ENCODE data around the gene S100P. TPM values are rescaled to one million over a fixed set of nuclear protein-coding genes. Genes with fewer than 3 reads are reported as not detected.

S100P gene
- polyA plus RNA-seq, 2 of the 4 experiments (the other 2 are of a cell fraction) = 20.9 to 171 TPM

- TF ChIP-seq ZNF302 (CRISPR knock-in tag; IDR thresholded peaks at IDR 0.05) (no peak), HES2 (IDR thresholded peaks at IDR 0.05) (no peak)
Measured at GRCh38 chr4:6727081-6727942, 33.6 kb downstream of the S100P start (continued).

GRCh38 chr4:6727943-6728250, 34.2 kb downstream of the S100P start:
- CTCF ChIA-PET = interaction anchor here (1.2 to 5.5 kb wide), 3 partner anchors 8 to 146 kb away, joined by 5 to 38 read pairs (median 5); partner anchors contain the start of gene BLOC1S4

GRCh38 chr4:6728320-6729029, 34.8 kb downstream of the S100P start:
- Histone ChIP-seq H3K27ac (peak overlapping the region; percentile 35 to 64; a peak in 4 of 6 replicates), H3K4me3 (no peak overlapping the region), H3K9me3 (no peaks in the 10 kb centered on the region), H3K4me1 (peaks cover 17% of the 10 kb centered on the region), H3K4me2 (no peak overlapping the region)
- DNase-seq (ENCODE audit: low read depth in 1 of 2, low spot score in 1 of 2) (no peak), ATAC-seq (no peak), FAIRE-seq (no peak)
- no peak for TF ChIP-seq HOXA7 (CRISPR knock-in tag; IDR thresholded peaks at IDR 0.05)
- TF ChIP-seq JUN (IDR thresholded peaks at IDR 0.05) = no peak
- TF ChIP-seq HES2 (IDR thresholded peaks at IDR 0.05) = no peak
- no peak for TF ChIP-seq CEBPB (IDR thresholded peaks at IDR 0.05)
- TF ChIP-seq ELK1 (IDR thresholded peaks at IDR 0.05; ENCODE audit: low read depth, low read length) = no peak
- TF ChIP-seq HEYL (CRISPR knock-in tag; IDR thresholded peaks at IDR 0.05) = no peak
- no peak for TF ChIP-seq MAX (IDR thresholded peaks at IDR 0.05)
- TF ChIP-seq MAFK (IDR thresholded peaks at IDR 0.05; ENCODE audit: partially characterized antibody) = no peak
- no peak for TF ChIP-seq ZSCAN20 (CRISPR knock-in tag; IDR thresholded peaks at IDR 0.05)
- no peak for TF ChIP-seq HDAC2 (IDR thresholded peaks at IDR 0.05)
- TF ChIP-seq CHD4 (IDR thresholded peaks at IDR 0.05; ENCODE audit: borderline replicate concordance) = no peak
- no peak for TF ChIP-seq MYC (IDR thresholded peaks at IDR 0.05; ENCODE audit: borderline replicate concordance, low read length)
- ChIA-PET POLR2A (no interaction called here), CTCF (interaction anchor here (1.2 to 5.5 kb wide), 2 partner anchors 9 to 145 kb away, joined by 5 to 38 read pairs; no protein-coding TSS in a partner anchor)
- WGBS (ENCODE audit: missing lambda C conversion rate) = 86% methylated on average over 15 of the region's 15 CpGs

More at GRCh38 chr4:6727943-6728250, 34.2 kb downstream of the S100P start:
- WGBS (ENCODE audit: missing lambda C conversion rate) = 98% methylated on average over 3 of the region's 3 CpGs
- no peak for FAIRE-seq
- H3K4me2 ChIP-seq = no peak overlapping the region
- H3K9me3 ChIP-seq = no peaks in the 10 kb centered on the region
- no peak for ATAC-seq
- POLR2A ChIA-PET = no interaction called here
- H3K4me1 ChIP-seq = peaks cover 11% of the 10 kb centered on the region
- DNase-seq (ENCODE audit: low read depth in 1 of 2, low spot score in 1 of 2) = no peak
- TF ChIP-seq MYC (IDR thresholded peaks at IDR 0.05; ENCODE audit: borderline replicate concordance, low read length) (no peak), HEYL (CRISPR knock-in tag; IDR thresholded peaks at IDR 0.05) (no peak), MAX (IDR thresholded peaks at IDR 0.05) (no peak), CEBPB (IDR thresholded peaks at IDR 0.05) (no peak), RCOR1 (IDR thresholded peaks at IDR 0.05; ENCODE audit: low read depth, low read length) (no peak), PBX3 (IDR thresholded peaks at IDR 0.05) (no peak), HES2 (IDR thresholded peaks at IDR 0.05) (no peak), MAZ (IDR thresholded peaks at IDR 0.05; ENCODE audit: borderline replicate concordance, low read depth, low read length) (no peak), KDM1A (IDR thresholded peaks at IDR 0.05; ENCODE audit: low read depth) (no peak), EP300 (IDR thresholded peaks at IDR 0.05) (no peak), FOSL2 (IDR thresholded peaks at IDR 0.05) (no peak), FOSL2 (CRISPR knock-in tag; IDR thresholded peaks at IDR 0.05) (no peak), POLR2AphosphoS2 (conservative IDR thresholded peaks at IDR 0.05; ENCODE audit: low read length) (no peak), PHF8 (IDR thresholded peaks at IDR 0.05; ENCODE audit: borderline replicate concordance, low read depth) (no peak), FOXS1 (CRISPR knock-in tag; IDR thresholded peaks at IDR 0.05) (no peak)
- H3K4me3 ChIP-seq = no peak overlapping the region
- peak overlapping the region in 1 of 2 experiments; percentile 64; a peak in 3 of 6 replicates for H3K27ac ChIP-seq

All from A549 (cell line).